SK-N-SH (cell line): ENCODE results near the gene HS1BP3. TPM values are rescaled to one million over a fixed set of nuclear protein-coding genes. Genes with fewer than 3 reads are reported as not detected.

ENCODE experiments used
- CTCF ChIA-PET: fragments of 300-600, 350-600 bp; formaldehyde crosslinking; extraction: SDS; loops from one replicate; lab custom pipeline; 2021; lab: Yijun Ruan, JAX
- POLR2A ChIA-PET: fragments of 350-600 bp; sonication (Branson Sonifier 250); formaldehyde crosslinking; extraction: SDS; loops from one replicate; lab custom pipeline; 2020; ENCODE audit warnings: antibody characterized with exemption, inconsistent platforms; lab: Yijun Ruan, JAX
- DNase-seq: peaks from one replicate; pipeline ENCODE4 v3.0.0; 2012
- H2AFZ ChIP-seq: fragments of 200-600 bp; sonication (generic); 2 replicates; pipeline ENCODE4 v1.8.1; 2016; ENCODE audit warnings: antibody characterized with exemption, mild to moderate bottlenecking, low read depth
- H3F3A ChIP-seq: fragments of 200-600 bp; sonication (generic); replicated peaks from 2 replicates; pipeline ENCODE3; 2016; ENCODE audit warnings: antibody characterized with exemption, mild to moderate bottlenecking; ENCODE audit not compliant: insufficient read depth
- H3K27ac ChIP-seq, 2 experiments: fragments of 200-500 bp in 1 of 2; fragments of 200-600 bp in 1 of 2; sonication (Bioruptor generic) in 1 of 2; sonication (generic), shearing (Covaris generic) in 1 of 2; 2 replicates each; pipeline versions ENCODE4 v1.5.1 to v1.6.1; 2014 to 2016; ENCODE audit warnings: low read depth in 2 of 2, inconsistent platforms in 1 of 2, low read length in 1 of 2, mild to moderate bottlenecking in 1 of 2, mixed read lengths in 1 of 2
- H3K27me3 ChIP-seq: fragments of 200-600 bp; sonication (generic), shearing (Covaris generic); 2 replicates; pipeline ENCODE4 v1.6.1; 2016; ENCODE audit warnings: mixed run types; ENCODE audit not compliant: insufficient read depth
- H3K36me3 ChIP-seq, 2 experiments: fragments of 200-500 bp in 1 of 2; fragments of 200-600 bp in 1 of 2; sonication (Bioruptor generic) in 1 of 2; sonication (generic) in 1 of 2; replicated peaks in 1 of 2; 2 replicates each; pipeline versions ENCODE3 to v1.5.1; 2014 to 2016; ENCODE audit warnings: low read length in 1 of 2, mild to moderate bottlenecking in 1 of 2; ENCODE audit not compliant: insufficient read depth in 2 of 2, control insufficient read depth in 1 of 2
- H3K4me1 ChIP-seq, 2 experiments: fragments of 200-500 bp in 1 of 2; fragments of 200-600 bp in 1 of 2; sonication (Bioruptor generic) in 1 of 2; sonication (generic), shearing (Covaris generic) in 1 of 2; 2 replicates each; pipeline versions ENCODE4 v1.5.1 to v1.6.1; 2014 to 2016; ENCODE audit warnings: low read depth in 1 of 2, low read length in 1 of 2, mixed run types in 1 of 2; ENCODE audit not compliant: insufficient read depth in 2 of 2, control insufficient read depth in 1 of 2
- H3K4me2 ChIP-seq: fragments of 200-600 bp; sonication (generic), shearing (Covaris generic); 2 replicates; pipeline ENCODE4 v1.6.1; 2017; ENCODE audit warnings: mixed run types
- H3K4me3 ChIP-seq, 2 experiments: fragments of 200-500 bp in 1 of 2; fragments of 200-600 bp in 1 of 2; sonication (Bioruptor generic) in 1 of 2; sonication (generic), shearing (Covaris generic) in 1 of 2; 2 replicates each; pipeline versions ENCODE4 v1.5.1 to v1.8.1; 2014 to 2016; ENCODE audit warnings: low read depth in 2 of 2, inconsistent platforms in 1 of 2, low read length in 1 of 2, mild to moderate bottlenecking in 1 of 2, mixed read lengths in 1 of 2, moderate library complexity in 1 of 2
- H3K79me2 ChIP-seq: fragments of 200-600 bp; sonication (generic); 2 replicates; pipeline ENCODE4 v1.8.1; 2017; ENCODE audit warnings: mild to moderate bottlenecking; ENCODE audit not compliant: insufficient read depth
- H3K9ac ChIP-seq: fragments of 200-600 bp; sonication (generic); 2 replicates; pipeline ENCODE4 v1.6.1; 2017; ENCODE audit warnings: mixed run types
- H3K9me2 ChIP-seq: fragments of 200-600 bp; sonication (generic); 2 replicates; pipeline ENCODE4 v1.6.1; 2017; ENCODE audit warnings: mixed run types
- H3K9me3 ChIP-seq: fragments of 200-600 bp; sonication (generic); 2 replicates; pipeline ENCODE4 v1.6.1; 2017; ENCODE audit warnings: mixed run types, mild to moderate bottlenecking, moderate library complexity
- H4K20me1 ChIP-seq: fragments of 200-600 bp; sonication (generic); 2 replicates; pipeline ENCODE4 v1.6.1; 2017; ENCODE audit warnings: mild to moderate bottlenecking, mixed run types; ENCODE audit not compliant: insufficient read depth
- ELF1 ChIP-seq: IDR thresholded peaks from 2 replicates; pipeline ENCODE4 v1.4.0; 2012
- EP300 ChIP-seq, 2 experiments: IDR thresholded peaks; 2 replicates each; pipeline versions ENCODE4 v1.4.0 to v1.6.1; 2012; ENCODE audit warnings: borderline replicate concordance in 1 of 2, low read depth in 1 of 2, low read length in 1 of 2
- EZH2phosphoT487 ChIP-seq: fragments of 200-600 bp; sonication (generic); IDR thresholded peaks from 2 replicates; pipeline ENCODE4 v1.6.1; 2017; ENCODE audit warnings: low read depth, mixed run types, mild to moderate bottlenecking, antibody characterized with exemption, moderate library complexity, borderline replicate concordance
- FOSL2 ChIP-seq: IDR thresholded peaks from 2 replicates; pipeline ENCODE4 v1.4.0; 2012; ENCODE audit warnings: low read depth, mild to moderate bottlenecking, moderate library complexity, borderline replicate concordance
- FOXJ3 ChIP-seq: sonication (generic); formaldehyde crosslinking; IDR thresholded peaks from 2 replicates; pipeline ENCODE4 v1.5.1; 2020; ENCODE audit warnings: mild to moderate bottlenecking, missing genetic modification reagents
- IRF3 ChIP-seq: fragments of 150-350 bp; IDR thresholded peaks from 2 replicates; pipeline ENCODE4 v1.6.1; 2016; ENCODE audit warnings: mild to moderate bottlenecking, low read depth, low read length
- MAX ChIP-seq: IDR thresholded peaks from 2 replicates; pipeline ENCODE4 v1.4.0; 2012; ENCODE audit warnings: low read depth
- MXI1 ChIP-seq: IDR thresholded peaks from 2 replicates; pipeline ENCODE4 v1.6.1; 2012; ENCODE audit warnings: mild to moderate bottlenecking, low read depth, low read length, improper control_type of control experiment
- NRF1 ChIP-seq: IDR thresholded peaks from 2 replicates; pipeline ENCODE4 v1.6.1; 2012; ENCODE audit warnings: low read depth, mild to moderate bottlenecking, low read length
- POLR2AphosphoS5 ChIP-seq: IDR thresholded peaks from 2 replicates; pipeline ENCODE4 v1.6.1; 2012; ENCODE audit warnings: low read depth, low read length
- RAD21 ChIP-seq: IDR thresholded peaks from 2 replicates; pipeline ENCODE4 v1.6.1; 2012; ENCODE audit warnings: mild to moderate bottlenecking, low read length
- RCOR1 ChIP-seq: fragments of 150-350 bp; IDR thresholded peaks from 2 replicates; pipeline ENCODE4 v1.6.1; 2017; ENCODE audit warnings: antibody characterized with exemption, low read length
- RFX5 ChIP-seq: IDR thresholded peaks from 2 replicates; pipeline ENCODE4 v1.6.1; 2012; ENCODE audit warnings: mild to moderate bottlenecking, improper control_type of control experiment, low read length
- RXRA ChIP-seq: IDR thresholded peaks from 2 replicates; pipeline ENCODE4 v1.4.0; 2012; ENCODE audit warnings: low read depth, mild to moderate bottlenecking, borderline replicate concordance
- SIN3A ChIP-seq: IDR thresholded peaks from 2 replicates; pipeline ENCODE4 v1.6.1; 2012; ENCODE audit warnings: low read depth, mild to moderate bottlenecking, low read length, moderate library complexity, borderline replicate concordance
- TEAD4 ChIP-seq: IDR thresholded peaks from 2 replicates; pipeline ENCODE4 v1.4.0; 2012; ENCODE audit warnings: mild to moderate bottlenecking, borderline replicate concordance; ENCODE audit not compliant: insufficient read depth
- USF2 ChIP-seq: fragments of 150-350 bp; IDR thresholded peaks from 2 replicates; pipeline ENCODE4 v1.6.1; 2017; ENCODE audit warnings: antibody characterized with exemption, low read length, low read depth, borderline replicate concordance
- YY1 ChIP-seq: IDR thresholded peaks from 2 replicates; pipeline ENCODE4 v1.4.0; 2012; ENCODE audit warnings: low read depth, mild to moderate bottlenecking
- ZBTB33 ChIP-seq: IDR thresholded peaks from 2 replicates; pipeline ENCODE4 v1.4.0; 2012; ENCODE audit warnings: low read depth, borderline replicate concordance
- WGBS: methylation state at CpG from one replicate; pipeline ENCODE4 v1.1.6; 2017; ENCODE audit warnings: low lambda C conversion rate; 5-methylcytosine and 5-hydroxymethylcytosine counted together
- polyA plus RNA-seq, 3 experiments: library from polyadenylated mRNA; depleted of rRNA; stranded (reverse); fragments of >200 nt; gene quantifications; 2 replicates each; pipeline ENCODE4 v1.2.3, GENCODE V29; 2012

The HS1BP3 gene
- polyA plus RNA-seq, 1 of the 3 experiments (the other 2 are of a cell fraction): 20.1 TPM

GRCh38 chr2:20578266-20578894 lies 72.5 kb downstream of the HS1BP3 start:
- peak overlapping the region in 1 of 2 experiments; percentile 98; a peak in 2 of 4 replicates for H3K27ac ChIP-seq
- no peak overlapping the region; the same call in 1 of the 2 replicates for H2AFZ ChIP-seq
- no peak for DNase-seq
- H3K4me1 ChIP-seq: peaks cover 31 to 45% of the 10 kb centered on the region in 2 experiments; a peak in 3 of 4 replicates
- no peaks in the 10 kb centered on the region for H3K9me3 ChIP-seq
- no peaks in the 10 kb centered on the region for H3K79me2 ChIP-seq
- no peaks in the 10 kb centered on the region for H3K9me2 ChIP-seq
- no peaks in the 10 kb centered on the region for H3K27me3 ChIP-seq
- POLR2A ChIA-PET: interaction anchor here (3.9 kb wide), 1 partner anchor 131 kb away, joined by 17 read pairs; the partner anchor contains the start of gene RHOB
- peaks cover 23% of the 10 kb centered on the region for H3F3A ChIP-seq
- H3K36me3 ChIP-seq: no peaks in the 10 kb centered on the region
- peak overlapping the region; percentile 38 for H3K4me2 ChIP-seq
- no peaks in the 10 kb centered on the region for H4K20me1 ChIP-seq
- H3K9ac ChIP-seq: peak overlapping the region; percentile 66
- TF ChIP-seq MAX (no peak), NRF1 (no peak), YY1 (no peak), IRF3 (no peak), FOSL2 (no peak), RCOR1 (no peak), USF2 (no peak), RFX5 (no peak), RAD21 (no peak), EP300 (IDR thresholded peaks at IDR 0.05; ENCODE audit: borderline replicate concordance in 1 of 2, low read depth in 1 of 2, low read length in 1 of 2) (no peak), SIN3A (no peak), ZBTB33 (no peak), TEAD4 (no peak), RXRA (no peak), ELF1 (no peak), MXI1 (no peak), EZH2phosphoT487 (no peak), FOXJ3 (CRISPR knock-in tag) (no peak), POLR2AphosphoS5 (no peak)
- TF ChIP-seq, all 33 proteins: peak for 0
- no peak overlapping the region for H3K4me3 ChIP-seq
- CTCF ChIA-PET: interaction anchor here (0.9 to 1.1 kb wide), 2 partner anchors 10 to 23 kb away, joined by 3 read pairs; no protein-coding TSS in a partner anchor
- WGBS: 81% methylated on average over 6 of the region's 6 CpGs
